Gastroesophageal sphincter (tissue), 4 donors: Measurements from ENCODE around the gene TFG. TPM values are rescaled to one million over a fixed set of nuclear protein-coding genes. Genes with fewer than 3 reads are reported as not detected.

Source experiments
- ATAC-seq: fragments of 150-250 bp; one replicate; pipeline ENCODE4 v1.9.1; 2016; ENCODE audit warnings: mild to moderate bottlenecking, moderate library complexity
- H3K27ac ChIP-seq, 4 donors: fragments of 200-600 bp; sonication (generic) in 3 of 4; 1 replicate in 3 of 4; 2 replicates in 1 of 4; pipeline ENCODE4 v1.5.1; 2016 to 2019
- H3K27me3 ChIP-seq: fragments of 200-600 bp; sonication (generic); one replicate; pipeline ENCODE4 v1.5.1; 2019
- H3K36me3 ChIP-seq, 2 donors: fragments of 200-600 bp; sonication (generic); one replicate each; pipeline ENCODE4 v1.5.1; 2019; ENCODE audit warnings: control low read depth in 1 of 2
- H3K4me1 ChIP-seq, 3 donors: fragments of 200-600 bp; sonication (generic); 1 replicate in 2 of 3; 2 replicates in 1 of 3; pipeline ENCODE4 v1.5.1; 2016 to 2019; ENCODE audit warnings: control low read depth in 2 of 3
- H3K4me3 ChIP-seq, 2 donors: fragments of 200-600 bp; sonication (generic); one replicate each; pipeline ENCODE4 v1.5.1; 2019; ENCODE audit warnings: mild to moderate bottlenecking in 1 of 2, moderate library complexity in 1 of 2
- H3K9me3 ChIP-seq, 3 donors: fragments of 200-600 bp; sonication (generic); one replicate each; pipeline ENCODE4 v1.5.1; 2017 to 2019; ENCODE audit warnings: control low read depth in 2 of 3
- EP300 ChIP-seq: sonication (generic); formaldehyde crosslinking; IDR thresholded peaks from one replicate; pipeline ENCODE4 v1.6.1; 2017; ENCODE audit warnings: antibody characterized with exemption, mild to moderate bottlenecking
- POLR2A ChIP-seq, 2 donors: fragments of 450-650 bp; IDR thresholded peaks; one replicate each; pipeline ENCODE4 v1.6.1; 2017; ENCODE audit warnings: antibody characterized with exemption in 2 of 2, mild to moderate bottlenecking in 2 of 2, moderate library complexity in 1 of 2
- POLR2AphosphoS5 ChIP-seq: sonication (generic); formaldehyde crosslinking; IDR thresholded peaks from one replicate; pipeline ENCODE4 v1.6.1; 2017; ENCODE audit warnings: antibody characterized with exemption
- WGBS, 2 donors: methylation state at CpG; one replicate each; pipeline ENCODE4 v1.1.5; 2018; ENCODE audit warnings: low coverage in 1 of 2; 5-methylcytosine and 5-hydroxymethylcytosine counted together
- total RNA-seq, 4 donors: library from RNA; depleted of rRNA; stranded (reverse); fragments of >200 nt; gene quantifications; one replicate each; pipeline ENCODE4 v1.1.0, GENCODE V29; 2016
- TF ChIP-seq, protein P1 (sequence below), 4 experiments: fragments of 200-600 bp in 2 of 4; fragments of 450-650 bp in 2 of 4; sonication (generic) in 1 of 4; IDR thresholded peaks; one replicate each; pipeline ENCODE4 v1.5.1; 2017 to 2019; ENCODE audit warnings: antibody characterized with exemption in 4 of 4, mild to moderate bottlenecking in 2 of 4, moderate library complexity in 2 of 4

TFG gene
- total RNA-seq, 4 donors from 2014 or later = 61.9 to 72.7 (median 64.1) TPM

DNA sequence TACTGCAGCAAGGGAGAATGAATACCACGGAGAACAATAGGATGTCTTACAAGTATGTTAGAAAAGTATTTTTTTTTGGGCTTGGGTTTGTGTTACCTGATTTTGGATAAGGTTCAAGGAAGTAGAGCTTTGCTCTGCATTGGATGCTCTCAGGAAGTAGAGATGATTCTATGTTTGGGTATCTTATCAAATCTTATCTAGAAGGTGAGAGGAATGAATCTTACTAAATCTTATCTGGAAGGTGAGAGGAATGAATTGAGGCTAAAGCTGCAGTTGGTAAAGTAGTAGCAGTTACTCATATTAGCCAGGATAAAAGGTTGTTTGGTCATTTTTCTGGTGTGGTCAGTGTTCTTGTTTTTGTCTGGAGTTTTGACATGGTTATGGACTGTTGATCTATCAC is 17.4 kb downstream of the TFG start:
- no peak for ATAC-seq
- Histone ChIP-seq H3K27me3 (no peaks in the 10 kb centered on the region), H3K36me3 (peaks cover 0 to 64% of the 10 kb centered on the region in 2 donors), H3K9me3 (no peaks in the 10 kb centered on the region), H3K4me1 (peaks cover 0 to 22% (median 3%) of the 10 kb centered on the region in 3 donors), H3K27ac (no peak overlapping the region), H3K4me3 (no peak overlapping the region)
- 78 to 100% methylated on average over 1 of the region's 1 CpG for WGBS, 2 donors
- no peak for TF ChIP-seq POLR2AphosphoS5
- TF ChIP-seq, protein P1, sequence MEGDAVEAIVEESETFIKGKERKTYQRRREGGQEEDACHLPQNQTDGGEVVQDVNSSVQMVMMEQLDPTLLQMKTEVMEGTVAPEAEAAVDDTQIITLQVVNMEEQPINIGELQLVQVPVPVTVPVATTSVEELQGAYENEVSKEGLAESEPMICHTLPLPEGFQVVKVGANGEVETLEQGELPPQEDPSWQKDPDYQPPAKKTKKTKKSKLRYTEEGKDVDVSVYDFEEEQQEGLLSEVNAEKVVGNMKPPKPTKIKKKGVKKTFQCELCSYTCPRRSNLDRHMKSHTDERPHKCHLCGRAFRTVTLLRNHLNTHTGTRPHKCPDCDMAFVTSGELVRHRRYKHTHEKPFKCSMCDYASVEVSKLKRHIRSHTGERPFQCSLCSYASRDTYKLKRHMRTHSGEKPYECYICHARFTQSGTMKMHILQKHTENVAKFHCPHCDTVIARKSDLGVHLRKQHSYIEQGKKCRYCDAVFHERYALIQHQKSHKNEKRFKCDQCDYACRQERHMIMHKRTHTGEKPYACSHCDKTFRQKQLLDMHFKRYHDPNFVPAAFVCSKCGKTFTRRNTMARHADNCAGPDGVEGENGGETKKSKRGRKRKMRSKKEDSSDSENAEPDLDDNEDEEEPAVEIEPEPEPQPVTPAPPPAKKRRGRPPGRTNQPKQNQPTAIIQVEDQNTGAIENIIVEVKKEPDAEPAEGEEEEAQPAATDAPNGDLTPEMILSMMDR (IDR thresholded peaks at IDR 0.05) = no peak

GRCh38 chr3:100730524-100730923 is 21.2 kb downstream of the TFG start:
- 77 to 81% methylated on average over 3 of the region's 3 CpGs for WGBS, 2 donors
- peaks cover 0 to 71% of the 10 kb centered on the region in 2 donors for H3K36me3 ChIP-seq
- TF ChIP-seq POLR2A (IDR thresholded peaks at IDR 0.05) (no peak), POLR2AphosphoS5 (no peak)
- TF ChIP-seq, protein P1 (IDR thresholded peaks at IDR 0.05) = no peak

GRCh38 chr3:100732435-100732834 is 23.1 kb downstream of the TFG start:
- ATAC-seq = no peak
- peaks cover 4 to 76% of the 10 kb centered on the region in 2 donors for H3K36me3 ChIP-seq
- TF ChIP-seq POLR2A (IDR thresholded peaks at IDR 0.05) (no peak), POLR2AphosphoS5 (no peak), EP300 (no peak)
- TF ChIP-seq, protein P1 (IDR thresholded peaks at IDR 0.05) = no peak
- peaks cover 0 to 30% (median 0%) of the 10 kb centered on the region in 3 donors for H3K4me1 ChIP-seq
- 93 to 100% methylated on average over 3 of the region's 3 CpGs for WGBS, 2 donors
- no peak overlapping the region for H3K4me3 ChIP-seq
- no peak overlapping the region for H3K27ac ChIP-seq
- no peaks in the 10 kb centered on the region for H3K27me3 ChIP-seq
- no peaks in the 10 kb centered on the region for H3K9me3 ChIP-seq

More at GRCh38 chr3:100730524-100730923, 21.2 kb downstream of the TFG start:
- H3K4me1 ChIP-seq = peaks cover 0 to 38% (median 3%) of the 10 kb centered on the region in 3 donors
- H3K9me3 ChIP-seq = no peaks in the 10 kb centered on the region
- no peak overlapping the region for H3K4me3 ChIP-seq
- no peaks in the 10 kb centered on the region for H3K27me3 ChIP-seq
- no peak for ATAC-seq
- no peak overlapping the region for H3K27ac ChIP-seq

DNA sequence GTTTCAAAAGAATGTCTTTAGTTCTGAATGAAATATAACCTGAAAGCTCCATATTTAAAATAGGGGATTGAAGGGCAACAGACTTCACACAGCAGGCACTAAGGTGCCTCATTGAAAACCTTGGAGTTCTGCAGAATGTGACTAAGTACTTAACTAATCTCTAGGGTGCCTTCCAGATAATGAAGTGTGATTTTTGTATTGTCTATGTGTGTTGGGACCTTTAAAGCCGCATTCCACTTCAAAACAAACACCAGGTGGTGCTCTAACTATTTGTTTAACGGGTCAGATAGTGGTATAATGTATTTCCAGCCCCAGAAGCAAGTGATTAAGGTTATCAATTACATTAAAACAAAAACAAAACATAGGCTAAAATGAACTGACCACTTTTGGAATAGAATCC is 28.0 kb downstream of the TFG start:
- WGBS, 2 donors = 32 to 80% methylated on average over 1 to 2 of the region's 2 CpGs
- no peak overlapping the region for H3K27ac ChIP-seq
- H3K4me3 ChIP-seq = no peak overlapping the region
- H3K4me1 ChIP-seq = peaks cover 0 to 18% (median 0%) of the 10 kb centered on the region in 3 donors
- H3K27me3 ChIP-seq = no peaks in the 10 kb centered on the region
- H3K9me3 ChIP-seq = no peaks in the 10 kb centered on the region
- ATAC-seq = no peak
- TF ChIP-seq POLR2AphosphoS5 = no peak
- TF ChIP-seq, protein P1 (IDR thresholded peaks at IDR 0.05) = peak in 2 of 4 experiments; percentile 38 to 45
- H3K36me3 ChIP-seq = peaks cover 8 to 90% of the 10 kb centered on the region in 2 donors

GRCh38 chr3:100740207-100740606 is 30.9 kb downstream of the TFG start:
- 63 to 88% methylated on average over 1 of the region's 1 CpG for WGBS, 2 donors
- peaks cover 8 to 78% of the 10 kb centered on the region in 2 donors for H3K36me3 ChIP-seq
- H3K4me1 ChIP-seq = peaks cover 0 to 5% (median 0%) of the 10 kb centered on the region in 3 donors
- H3K4me3 ChIP-seq = no peak overlapping the region
- H3K9me3 ChIP-seq = no peaks in the 10 kb centered on the region
- no peak overlapping the region for H3K27ac ChIP-seq
- TF ChIP-seq POLR2A (IDR thresholded peaks at IDR 0.05) = no peak
- no peak for TF ChIP-seq POLR2AphosphoS5
- TF ChIP-seq, protein P1 (IDR thresholded peaks at IDR 0.05) = no peak
- TF ChIP-seq EP300 = no peak
- ATAC-seq = no peak
- H3K27me3 ChIP-seq = no peaks in the 10 kb centered on the region
